Measurements from ENCODE around the gene NTN3.

NTN3 gene

GRCh38 chr16:2486645-2487516 lies 15.8 kb downstream of the NTN3 start:
- H3K27me3 Mint-ChIP-seq (ENCODE audit: low read depth) = no peaks in the 10 kb centered on the region
- TF ChIP-seq, protein P1, sequence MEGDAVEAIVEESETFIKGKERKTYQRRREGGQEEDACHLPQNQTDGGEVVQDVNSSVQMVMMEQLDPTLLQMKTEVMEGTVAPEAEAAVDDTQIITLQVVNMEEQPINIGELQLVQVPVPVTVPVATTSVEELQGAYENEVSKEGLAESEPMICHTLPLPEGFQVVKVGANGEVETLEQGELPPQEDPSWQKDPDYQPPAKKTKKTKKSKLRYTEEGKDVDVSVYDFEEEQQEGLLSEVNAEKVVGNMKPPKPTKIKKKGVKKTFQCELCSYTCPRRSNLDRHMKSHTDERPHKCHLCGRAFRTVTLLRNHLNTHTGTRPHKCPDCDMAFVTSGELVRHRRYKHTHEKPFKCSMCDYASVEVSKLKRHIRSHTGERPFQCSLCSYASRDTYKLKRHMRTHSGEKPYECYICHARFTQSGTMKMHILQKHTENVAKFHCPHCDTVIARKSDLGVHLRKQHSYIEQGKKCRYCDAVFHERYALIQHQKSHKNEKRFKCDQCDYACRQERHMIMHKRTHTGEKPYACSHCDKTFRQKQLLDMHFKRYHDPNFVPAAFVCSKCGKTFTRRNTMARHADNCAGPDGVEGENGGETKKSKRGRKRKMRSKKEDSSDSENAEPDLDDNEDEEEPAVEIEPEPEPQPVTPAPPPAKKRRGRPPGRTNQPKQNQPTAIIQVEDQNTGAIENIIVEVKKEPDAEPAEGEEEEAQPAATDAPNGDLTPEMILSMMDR (IDR thresholded peaks at IDR 0.05; ENCODE audit: unreplicated experiment in 3 of 3) = peak in 2 of 3 experiments; percentile 11 to 29
- H3K27ac Mint-ChIP-seq = peak overlapping the region; percentile 89 to 96 (median 93)
- no peaks in the 10 kb centered on the region for H3K9me3 Mint-ChIP-seq
- no peaks in the 10 kb centered on the region for H3K36me3 Mint-ChIP-seq (ENCODE audit: low read depth)
- peak overlapping the region; percentile 28 to 48 (median 42) for H3K4me3 Mint-ChIP-seq
- H3K4me1 Mint-ChIP-seq = peaks cover 57% of the 10 kb centered on the region

- peaks cover 51% of the 10 kb centered on the region for H3K4me1 Mint-ChIP-seq
- H3K36me3 Mint-ChIP-seq (ENCODE audit: low read depth) = no peaks in the 10 kb centered on the region
- H3K4me3 Mint-ChIP-seq = peak overlapping the region; percentile 28 to 48 (median 42)
- H3K27me3 Mint-ChIP-seq (ENCODE audit: low read depth) = no peaks in the 10 kb centered on the region
- TF ChIP-seq, protein P1 (IDR thresholded peaks at IDR 0.05; ENCODE audit: unreplicated experiment in 3 of 3) = no peak
- H3K27ac Mint-ChIP-seq = peak overlapping the region; percentile 89 to 96 (median 93)
- H3K9me3 Mint-ChIP-seq = no peaks in the 10 kb centered on the region
Observed at GRCh38 chr16:2487517-2487842, 16.4 kb downstream of the NTN3 start.

- Mint-ChIP-seq H3K9me3 (no peaks in the 10 kb centered on the region), H3K4me1 (peaks cover 46% of the 10 kb centered on the region), H3K4me3 (no peak overlapping the region), H3K36me3 (ENCODE audit: low read depth) (no peaks in the 10 kb centered on the region), H3K27me3 (ENCODE audit: low read depth) (no peaks in the 10 kb centered on the region), H3K27ac (peak overlapping the region; percentile 90 to 96 (median 93))
- TF ChIP-seq, protein P1 (IDR thresholded peaks at IDR 0.05; ENCODE audit: unreplicated experiment in 3 of 3) = no peak
Observed at GRCh38 chr16:2487903-2488531, 16.9 kb downstream of the NTN3 start.

GRCh38 chr16:2489581-2489980 lies 18.5 kb downstream of the NTN3 start:
- Mint-ChIP-seq H3K4me1 (peaks cover 30% of the 10 kb centered on the region), H3K36me3 (ENCODE audit: low read depth) (no peaks in the 10 kb centered on the region), H3K27me3 (ENCODE audit: low read depth) (no peaks in the 10 kb centered on the region), H3K4me3 (no peak overlapping the region), H3K9me3 (no peaks in the 10 kb centered on the region), H3K27ac (peak overlapping the region in 2 of 3 experiments; percentile 48 to 90)
- TF ChIP-seq, protein P1 (IDR thresholded peaks at IDR 0.05; ENCODE audit: unreplicated experiment in 3 of 3) = no peak

- H3K27ac Mint-ChIP-seq = peak overlapping the region; percentile 74 to 95 (median 90)
- peaks cover 22% of the 10 kb centered on the region for H3K4me1 Mint-ChIP-seq
- no peaks in the 10 kb centered on the region for H3K9me3 Mint-ChIP-seq
- H3K36me3 Mint-ChIP-seq (ENCODE audit: low read depth) = no peaks in the 10 kb centered on the region
- TF ChIP-seq, protein P1 (IDR thresholded peaks at IDR 0.05; ENCODE audit: unreplicated experiment in 3 of 3) = no peak
- H3K4me3 Mint-ChIP-seq = no peak overlapping the region
- H3K27me3 Mint-ChIP-seq (ENCODE audit: low read depth) = no peaks in the 10 kb centered on the region
Observed at GRCh38 chr16:2490190-2491105, 19.4 kb downstream of the NTN3 start.
